Liver (tissue), 9 donors: ENCODE data around the gene TBX6. TPM values are rescaled to one million over a fixed set of nuclear protein-coding genes. Genes with fewer than 3 reads are reported as not detected.

ENCODE experiments used
- DNase-seq: peaks from one replicate; pipeline ENCODE4 v3.0.0-alpha.2; 2017; ENCODE audit warnings: low spot score
- H3K27ac ChIP-seq, 2 donors: one replicate each; pipeline ENCODE4 v1.7.0; 2013; ENCODE audit warnings: inconsistent platforms in 2 of 2, low read length in 2 of 2, control low read depth in 1 of 2, low read depth in 1 of 2, mild to moderate bottlenecking in 1 of 2
- H3K27me3 ChIP-seq, 4 donors: one replicate each; pipeline versions ENCODE4 v1.6.1 to v1.7.0; 2013; ENCODE audit warnings: low read length in 3 of 4, inconsistent platforms in 1 of 4, mild to moderate bottlenecking in 1 of 4, moderate library complexity in 1 of 4; ENCODE audit not compliant: control insufficient read depth in 4 of 4, insufficient read depth in 4 of 4
- H3K36me3 ChIP-seq, 4 donors: one replicate each; pipeline versions ENCODE4 v1.6.1 to v1.7.0; 2013; ENCODE audit warnings: low read length in 3 of 4, mild to moderate bottlenecking in 3 of 4, low read depth in 1 of 4, moderate library complexity in 1 of 4; ENCODE audit not compliant: control insufficient read depth in 4 of 4, insufficient read depth in 3 of 4
- H3K4me1 ChIP-seq, 4 donors: one replicate each; pipeline versions ENCODE4 v1.6.1 to v1.7.0; 2013; ENCODE audit warnings: low read length in 3 of 4, mild to moderate bottlenecking in 3 of 4, moderate library complexity in 1 of 4; ENCODE audit not compliant: control insufficient read depth in 4 of 4, insufficient read depth in 4 of 4
- H3K4me3 ChIP-seq, 3 donors: one replicate each; pipeline versions ENCODE4 v1.6.1 to v1.7.0; 2013; ENCODE audit warnings: low read length in 3 of 3, control low read depth in 1 of 3, low read depth in 1 of 3, mild to moderate bottlenecking in 1 of 3
- H3K9ac ChIP-seq, 2 donors: one replicate each; pipeline ENCODE4 v1.7.0; 2013; ENCODE audit warnings: low read length in 2 of 2, mild to moderate bottlenecking in 2 of 2, moderate library complexity in 2 of 2, control low read depth in 1 of 2, low read depth in 1 of 2
- H3K9me3 ChIP-seq, 4 donors: one replicate each; pipeline versions ENCODE4 v1.6.1 to v1.7.0; 2013; ENCODE audit warnings: low read length in 3 of 4; ENCODE audit not compliant: control insufficient read depth in 4 of 4
- ATF3 ChIP-seq: IDR thresholded peaks from 2 replicates; pipeline ENCODE4 v1.6.1; 2016; ENCODE audit warnings: antibody characterized with exemption
- CTCF ChIP-seq: fragments of 150-350 bp; IDR thresholded peaks from 2 replicates; pipeline ENCODE4 v1.5.1; 2017; ENCODE audit warnings: improper control_type of control experiment, low read depth, low read length; ENCODE audit not compliant: missing input control
- EGR1 ChIP-seq, 2 donors: IDR thresholded peaks; 2 replicates each; pipeline ENCODE4 v1.6.1; 2016 to 2018; ENCODE audit warnings: antibody characterized with exemption in 2 of 2, low read depth in 2 of 2
- FOXA1 ChIP-seq: IDR thresholded peaks from 2 replicates; pipeline ENCODE4 v1.6.1; 2016; ENCODE audit warnings: antibody characterized with exemption
- FOXA2 ChIP-seq: IDR thresholded peaks from 2 replicates; pipeline ENCODE4 v1.6.1; 2016; ENCODE audit warnings: antibody characterized with exemption
- GABPA ChIP-seq, 2 donors: IDR thresholded peaks in 1 of 2; conservative IDR thresholded peaks in 1 of 2; 2 replicates each; pipeline ENCODE4 v1.6.1; 2016; ENCODE audit warnings: antibody characterized with exemption in 2 of 2, mild to moderate bottlenecking in 1 of 2, moderate library complexity in 1 of 2
- HNF4A ChIP-seq, 2 donors: conservative IDR thresholded peaks; 2 replicates each; pipeline ENCODE4 v1.6.1; 2016; ENCODE audit warnings: antibody characterized with exemption in 2 of 2, mild to moderate bottlenecking in 2 of 2
- HNF4G ChIP-seq: IDR thresholded peaks from 2 replicates; pipeline ENCODE4 v1.6.1; 2016; ENCODE audit warnings: antibody characterized with exemption
- JUND ChIP-seq, 2 donors: IDR thresholded peaks; 2 replicates each; pipeline ENCODE4 v1.6.1; 2016; ENCODE audit warnings: antibody characterized with exemption in 2 of 2
- MAX ChIP-seq: IDR thresholded peaks from 2 replicates; pipeline ENCODE4 v1.6.1; 2016; ENCODE audit warnings: antibody characterized with exemption
- NR2F2 ChIP-seq: IDR thresholded peaks from 2 replicates; pipeline ENCODE4 v1.6.1; 2016; ENCODE audit warnings: antibody characterized with exemption
- RAD21 ChIP-seq, 2 donors: IDR thresholded peaks; 2 replicates each; pipeline ENCODE4 v1.6.1; 2016; ENCODE audit warnings: antibody characterized with exemption in 2 of 2, mild to moderate bottlenecking in 2 of 2
- REST ChIP-seq: IDR thresholded peaks from 2 replicates; pipeline ENCODE4 v1.6.1; 2016; ENCODE audit warnings: antibody characterized with exemption, mild to moderate bottlenecking
- RXRA ChIP-seq, 2 donors: IDR thresholded peaks; 2 replicates each; pipeline ENCODE4 v1.6.1; 2017 to 2018; ENCODE audit warnings: antibody characterized with exemption in 2 of 2, mild to moderate bottlenecking in 1 of 2
- SP1 ChIP-seq: IDR thresholded peaks from 2 replicates; pipeline ENCODE4 v1.6.1; 2018; ENCODE audit warnings: antibody characterized with exemption, mild to moderate bottlenecking
- TAF1 ChIP-seq: conservative IDR thresholded peaks from 2 replicates; pipeline ENCODE4 v1.6.1; 2016; ENCODE audit warnings: antibody characterized with exemption, mild to moderate bottlenecking
- YY1 ChIP-seq: IDR thresholded peaks from 2 replicates; pipeline ENCODE4 v1.6.1; 2016; ENCODE audit warnings: antibody characterized with exemption, mild to moderate bottlenecking
- ZBTB33 ChIP-seq: IDR thresholded peaks from 2 replicates; pipeline ENCODE4 v1.6.1; 2016; ENCODE audit warnings: antibody characterized with exemption
- whole genome bisulfite sequencing: extraction: QIAGEN DNeasy Blood & Tissue Kit; methylation state at CpG from one replicate; pipeline ENCODE4 v1.1.7; 2013; 5-methylcytosine and 5-hydroxymethylcytosine counted together
- polyA plus RNA-seq, 2 donors: library from polyadenylated mRNA; stranded (reverse) in 1 of 2; unstranded in 1 of 2; fragments of 200-250 nt in 1 of 2; fragments of >200 nt in 1 of 2; fragmentation: Nextera tagmentation in 1 of 2; extraction: Ambion mirVana in 1 of 2; gene quantifications; one replicate each; pipeline versions ENCODE4 v1.2.1 to v1.2.3, GENCODE V29; 2013 to 2015
- total RNA-seq, 2 donors: library from RNA; depleted of rRNA; stranded (reverse); fragments of >200 nt; gene quantifications; one replicate each; pipeline ENCODE4 v1.2.3, GENCODE V29; 2014
- donor health status: healthy.
- donor health status: healthy.
- donor health status: healthy.
- donor health status: healthy.
- donor health status: healthy.

Gene TBX6
- total RNA-seq (under 1 TPM; 0.09 to 0.25 TPM), polyA plus RNA-seq (under 1 TPM; 0.10 to 0.26 TPM)

- DNase-seq = peak; percentile 93
- peak within 1 kb of the TSS; percentile 10 to 73 for H3K9ac ChIP-seq
- H3K27ac ChIP-seq = peak within 1 kb of the TSS; percentile 83 to 88
- H3K36me3 ChIP-seq = peaks cover 0 to 6% (median under 1%) of the 10 kb centered on the region in 4 donors
- H3K9me3 ChIP-seq = no peaks in the 10 kb centered on the region
- H3K27me3 ChIP-seq = no peaks in the 10 kb centered on the region
- H3K4me1 ChIP-seq = peaks cover 12 to 41% (median 27%) of the 10 kb centered on the region in 4 donors
- H3K4me3 ChIP-seq = peak within 1 kb of the TSS; percentile 51 to 69 (median 57)
- WGBS = 2% methylated on average over 76 of the region's 76 CpGs
- peak; percentile 81 for TF ChIP-seq CTCF
- no peak for TF ChIP-seq ATF3
- peak; percentile 46 to 57 for TF ChIP-seq RXRA (IDR thresholded peaks at IDR 0.05)
- TF ChIP-seq ZBTB33 = no peak
- TF ChIP-seq EGR1 (IDR thresholded peaks at IDR 0.05; ENCODE audit: low read depth in 2 of 2) = no peak
- TF ChIP-seq JUND (IDR thresholded peaks at IDR 0.05) = no peak
- TF ChIP-seq TAF1 = no peak
- TF ChIP-seq FOXA1 = no peak
- TF ChIP-seq HNF4G = no peak
- TF ChIP-seq YY1 = no peak
- TF ChIP-seq MAX = no peak
- peak; percentile 76 for TF ChIP-seq RAD21 (IDR thresholded peaks at IDR 0.05)
- no peak for TF ChIP-seq NR2F2
- TF ChIP-seq REST = no peak
- TF ChIP-seq SP1 = peak; percentile 16
- no peak for TF ChIP-seq FOXA2
- no peak for TF ChIP-seq HNF4A (conservative IDR thresholded peaks at IDR 0.05)
- peak in 1 of 2 donors; percentile 58 for TF ChIP-seq GABPA (IDR thresholded peaks at IDR 0.05 in 1 of 2, conservative IDR thresholded peaks at IDR 0.05 in 1 of 2)
These were observed at the start of gene TBX6 for GRCh38 chr16:30091474-30092372. Gene TBX6 (minus strand): TSS chr16:30091924. CDS start chr16:30091193, 731 bp downstream.
